ENCODE data around the gene DRC3.
A peak's percentile ranks its signal among the peaks of the same experiment; 100 is the strongest.

DRC3 gene

GRCh38 chr17:17943281-17943984 is 29.2 kb upstream of the DRC3 start:
- no peak overlapping the region for H3K27ac ChIP-seq (ENCODE audit: low read depth, low read length)
- H3K27me3 ChIP-seq (ENCODE audit: control insufficient read depth, insufficient read depth, low read length) = no peaks in the 10 kb centered on the region
- H3K4me1 ChIP-seq (ENCODE audit: control insufficient read depth, insufficient read depth, low read length) = peaks cover 41% of the 10 kb centered on the region
- no peak overlapping the region for H3K4me3 ChIP-seq (ENCODE audit: low read depth, low read length)
- peak overlapping the region; percentile 17 for H3K9ac ChIP-seq (ENCODE audit: low read length)
- no peaks in the 10 kb centered on the region for H3K36me3 ChIP-seq (ENCODE audit: control insufficient read depth, insufficient read depth, low read length)
- no peaks in the 10 kb centered on the region for H3K9me3 ChIP-seq (ENCODE audit: control insufficient read depth, insufficient read depth, low read depth, low read length)

GRCh38 chr17:17944242-17944641 is 28.4 kb upstream of the DRC3 start:
- Histone ChIP-seq H3K27ac (ENCODE audit: low read depth, low read length) (no peak overlapping the region), H3K9ac (ENCODE audit: low read length) (no peak overlapping the region), H3K36me3 (ENCODE audit: control insufficient read depth, insufficient read depth, low read length) (no peaks in the 10 kb centered on the region), H3K4me1 (ENCODE audit: control insufficient read depth, insufficient read depth, low read length) (peaks cover 41% of the 10 kb centered on the region), H3K9me3 (ENCODE audit: control insufficient read depth, insufficient read depth, low read depth, low read length) (no peaks in the 10 kb centered on the region), H3K27me3 (ENCODE audit: control insufficient read depth, insufficient read depth, low read length) (no peaks in the 10 kb centered on the region), H3K4me3 (ENCODE audit: low read depth, low read length) (no peak overlapping the region)

GRCh38 chr17:17944743-17945142 is 27.9 kb upstream of the DRC3 start:
- Histone ChIP-seq H3K4me3 (ENCODE audit: low read depth, low read length) (no peak overlapping the region), H3K27ac (ENCODE audit: low read depth, low read length) (no peak overlapping the region), H3K9me3 (ENCODE audit: control insufficient read depth, insufficient read depth, low read depth, low read length) (no peaks in the 10 kb centered on the region), H3K9ac (ENCODE audit: low read length) (no peak overlapping the region), H3K36me3 (ENCODE audit: control insufficient read depth, insufficient read depth, low read length) (no peaks in the 10 kb centered on the region), H3K4me1 (ENCODE audit: control insufficient read depth, insufficient read depth, low read length) (peaks cover 41% of the 10 kb centered on the region), H3K27me3 (ENCODE audit: control insufficient read depth, insufficient read depth, low read length) (no peaks in the 10 kb centered on the region)

- Histone ChIP-seq H3K4me3 (ENCODE audit: low read depth, low read length) (no peak overlapping the region), H3K4me1 (ENCODE audit: control insufficient read depth, insufficient read depth, low read length) (peaks cover 38% of the 10 kb centered on the region), H3K27me3 (ENCODE audit: control insufficient read depth, insufficient read depth, low read length) (no peaks in the 10 kb centered on the region), H3K36me3 (ENCODE audit: control insufficient read depth, insufficient read depth, low read length) (no peaks in the 10 kb centered on the region), H3K9ac (ENCODE audit: low read length) (no peak overlapping the region), H3K9me3 (ENCODE audit: control insufficient read depth, insufficient read depth, low read depth, low read length) (no peaks in the 10 kb centered on the region), H3K27ac (ENCODE audit: low read depth, low read length) (no peak overlapping the region)
Measured at GRCh38 chr17:17946093-17946492, 26.6 kb upstream of the DRC3 start.

- Histone ChIP-seq H3K36me3 (ENCODE audit: control insufficient read depth, insufficient read depth, low read length) (no peaks in the 10 kb centered on the region), H3K27ac (ENCODE audit: low read depth, low read length) (no peak overlapping the region), H3K27me3 (ENCODE audit: control insufficient read depth, insufficient read depth, low read length) (no peaks in the 10 kb centered on the region), H3K9me3 (ENCODE audit: control insufficient read depth, insufficient read depth, low read depth, low read length) (no peaks in the 10 kb centered on the region), H3K4me1 (ENCODE audit: control insufficient read depth, insufficient read depth, low read length) (peaks cover 36% of the 10 kb centered on the region), H3K9ac (ENCODE audit: low read length) (no peak overlapping the region), H3K4me3 (ENCODE audit: low read depth, low read length) (no peak overlapping the region)
Measured at GRCh38 chr17:17947309-17947708, 25.4 kb upstream of the DRC3 start.

- Histone ChIP-seq H3K27ac (ENCODE audit: low read depth, low read length) (no peak overlapping the region), H3K9me3 (ENCODE audit: control insufficient read depth, insufficient read depth, low read depth, low read length) (no peaks in the 10 kb centered on the region), H3K4me1 (ENCODE audit: control insufficient read depth, insufficient read depth, low read length) (peaks cover 29% of the 10 kb centered on the region), H3K27me3 (ENCODE audit: control insufficient read depth, insufficient read depth, low read length) (no peaks in the 10 kb centered on the region), H3K9ac (ENCODE audit: low read length) (no peak overlapping the region), H3K4me3 (ENCODE audit: low read depth, low read length) (no peak overlapping the region), H3K36me3 (ENCODE audit: control insufficient read depth, insufficient read depth, low read length) (no peaks in the 10 kb centered on the region)
Measured at GRCh38 chr17:17947966-17948365, 24.7 kb upstream of the DRC3 start.

GRCh38 chr17:17950347-17950746 is 22.3 kb upstream of the DRC3 start:
- Histone ChIP-seq H3K27me3 (ENCODE audit: control insufficient read depth, insufficient read depth, low read length) (no peaks in the 10 kb centered on the region), H3K9ac (ENCODE audit: low read length) (no peak overlapping the region), H3K36me3 (ENCODE audit: control insufficient read depth, insufficient read depth, low read length) (no peaks in the 10 kb centered on the region), H3K27ac (ENCODE audit: low read depth, low read length) (no peak overlapping the region), H3K4me1 (ENCODE audit: control insufficient read depth, insufficient read depth, low read length) (peaks cover 14% of the 10 kb centered on the region), H3K9me3 (ENCODE audit: control insufficient read depth, insufficient read depth, low read depth, low read length) (no peaks in the 10 kb centered on the region), H3K4me3 (ENCODE audit: low read depth, low read length) (no peak overlapping the region)

GRCh38 chr17:17950806-17951205 is 21.9 kb upstream of the DRC3 start:
- no peaks in the 10 kb centered on the region for H3K9me3 ChIP-seq (ENCODE audit: control insufficient read depth, insufficient read depth, low read depth, low read length)
- H3K36me3 ChIP-seq (ENCODE audit: control insufficient read depth, insufficient read depth, low read length) = no peaks in the 10 kb centered on the region
- no peak overlapping the region for H3K9ac ChIP-seq (ENCODE audit: low read length)
- H3K4me3 ChIP-seq (ENCODE audit: low read depth, low read length) = no peak overlapping the region
- no peaks in the 10 kb centered on the region for H3K27me3 ChIP-seq (ENCODE audit: control insufficient read depth, insufficient read depth, low read length)
- no peak overlapping the region for H3K27ac ChIP-seq (ENCODE audit: low read depth, low read length)
- H3K4me1 ChIP-seq (ENCODE audit: control insufficient read depth, insufficient read depth, low read length) = peaks cover 14% of the 10 kb centered on the region

- H3K27ac ChIP-seq (ENCODE audit: low read depth, low read length) = no peak overlapping the region
- H3K9ac ChIP-seq (ENCODE audit: low read length) = no peak overlapping the region
- H3K4me3 ChIP-seq (ENCODE audit: low read depth, low read length) = no peak overlapping the region
- no peaks in the 10 kb centered on the region for H3K9me3 ChIP-seq (ENCODE audit: control insufficient read depth, insufficient read depth, low read depth, low read length)
- H3K4me1 ChIP-seq (ENCODE audit: control insufficient read depth, insufficient read depth, low read length) = peaks cover 14% of the 10 kb centered on the region
- no peaks in the 10 kb centered on the region for H3K36me3 ChIP-seq (ENCODE audit: control insufficient read depth, insufficient read depth, low read length)
- H3K27me3 ChIP-seq (ENCODE audit: control insufficient read depth, insufficient read depth, low read length) = no peaks in the 10 kb centered on the region
Measured at GRCh38 chr17:17951524-17951923, 21.1 kb upstream of the DRC3 start.

- no peak overlapping the region for H3K4me3 ChIP-seq (ENCODE audit: low read depth, low read length)
- H3K9me3 ChIP-seq (ENCODE audit: control insufficient read depth, insufficient read depth, low read depth, low read length) = no peaks in the 10 kb centered on the region
- H3K36me3 ChIP-seq (ENCODE audit: control insufficient read depth, insufficient read depth, low read length) = no peaks in the 10 kb centered on the region
- H3K27ac ChIP-seq (ENCODE audit: low read depth, low read length) = no peak overlapping the region
- no peaks in the 10 kb centered on the region for H3K27me3 ChIP-seq (ENCODE audit: control insufficient read depth, insufficient read depth, low read length)
- peaks cover 14% of the 10 kb centered on the region for H3K4me1 ChIP-seq (ENCODE audit: control insufficient read depth, insufficient read depth, low read length)
- H3K9ac ChIP-seq (ENCODE audit: low read length) = no peak overlapping the region
Measured at GRCh38 chr17:17952691-17953090, 20.0 kb upstream of the DRC3 start.

- Histone ChIP-seq H3K4me3 (ENCODE audit: low read depth, low read length) (no peak overlapping the region), H3K9ac (ENCODE audit: low read length) (no peak overlapping the region), H3K27ac (ENCODE audit: low read depth, low read length) (no peak overlapping the region), H3K36me3 (ENCODE audit: control insufficient read depth, insufficient read depth, low read length) (no peaks in the 10 kb centered on the region), H3K4me1 (ENCODE audit: control insufficient read depth, insufficient read depth, low read length) (peaks cover 23% of the 10 kb centered on the region), H3K9me3 (ENCODE audit: control insufficient read depth, insufficient read depth, low read depth, low read length) (no peaks in the 10 kb centered on the region), H3K27me3 (ENCODE audit: control insufficient read depth, insufficient read depth, low read length) (no peaks in the 10 kb centered on the region)
Measured at GRCh38 chr17:17954079-17954478, 18.6 kb upstream of the DRC3 start.
